IPS-18c (cell line): ENCODE results near the gene KRTAP12-3.
"Not testable (repeated sequence)": the region's sequence is repeated elsewhere in the genome, so short reads cannot be mapped to it uniquely, and the experiment has no call there.

ENCODE experiments used
- H3K4me3 ChIP-seq: 2 replicates; pipeline ENCODE4 v1.7.0; 2013; ENCODE audit warnings: low read depth, mild to moderate bottlenecking, low read length, moderate library complexity; ENCODE audit not compliant: insufficient read depth
- H3K9me3 ChIP-seq: one replicate; pipeline ENCODE4 v1.6.1; 2013; ENCODE audit warnings: mild to moderate bottlenecking, low read length, moderate library complexity; ENCODE audit not compliant: control insufficient read depth, insufficient read depth

The KRTAP12-3 gene

DNA sequence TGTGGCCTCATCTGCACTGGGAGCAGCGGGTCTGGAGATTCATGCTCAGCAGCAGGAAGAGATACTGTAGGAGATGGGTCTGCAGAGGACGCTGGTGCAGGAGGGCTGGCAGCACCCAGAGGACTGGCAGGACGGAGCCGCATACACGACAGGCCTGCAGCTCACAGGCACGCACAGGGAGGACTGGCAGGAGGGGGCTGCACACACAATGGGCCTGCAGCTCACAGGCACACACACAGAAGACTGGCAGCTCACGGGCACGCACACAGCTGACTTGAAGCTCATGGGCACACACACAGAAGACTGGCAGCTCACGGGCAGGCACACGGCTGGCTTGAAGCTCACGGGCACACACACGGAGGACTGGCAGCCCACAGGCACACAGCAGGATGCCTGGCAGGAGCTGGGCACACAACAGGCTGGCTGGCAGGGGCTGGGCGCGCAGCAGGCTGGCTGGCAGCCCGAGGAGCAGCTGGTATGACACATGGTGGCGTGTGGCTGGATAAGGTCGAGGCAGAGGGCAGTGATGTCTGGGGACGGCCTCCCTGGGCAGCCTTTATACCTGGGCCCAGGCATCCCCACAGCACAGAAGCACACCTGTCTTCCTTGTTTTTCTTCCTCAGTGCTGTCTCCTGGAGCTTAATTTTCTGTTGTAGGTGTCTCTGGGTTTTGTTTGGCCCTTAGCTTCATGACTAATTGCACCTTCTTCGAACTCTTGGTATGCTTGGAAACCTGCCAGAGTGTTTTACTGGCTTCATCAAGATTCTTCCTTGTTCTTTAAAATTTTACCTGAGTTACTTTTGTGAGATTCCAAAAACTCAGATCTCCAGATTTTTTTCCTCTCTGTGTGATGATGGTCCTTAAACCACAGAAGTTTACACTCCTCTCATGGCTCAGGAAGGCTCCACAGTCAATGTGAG is 8.9 kb downstream of the KRTAP12-3 start, which contains the start of gene KRTAP12-2:
Gene KRTAP12-2, minus strand, starts transcription at position 527 of the 920 bp plus-strand sequence. Its CDS starts 41 bp downstream, at position 486.
- peaks cover 11% of the 10 kb centered on the region for H3K9me3 ChIP-seq
- no peak within 1 kb of the TSS for H3K4me3 ChIP-seq

- no peak overlapping the region for H3K4me3 ChIP-seq
- peaks cover 11% of the 10 kb centered on the region for H3K9me3 ChIP-seq
Observed at GRCh38 chr21:44667612-44668011, 9.9 kb downstream of the KRTAP12-3 start.

DNA sequence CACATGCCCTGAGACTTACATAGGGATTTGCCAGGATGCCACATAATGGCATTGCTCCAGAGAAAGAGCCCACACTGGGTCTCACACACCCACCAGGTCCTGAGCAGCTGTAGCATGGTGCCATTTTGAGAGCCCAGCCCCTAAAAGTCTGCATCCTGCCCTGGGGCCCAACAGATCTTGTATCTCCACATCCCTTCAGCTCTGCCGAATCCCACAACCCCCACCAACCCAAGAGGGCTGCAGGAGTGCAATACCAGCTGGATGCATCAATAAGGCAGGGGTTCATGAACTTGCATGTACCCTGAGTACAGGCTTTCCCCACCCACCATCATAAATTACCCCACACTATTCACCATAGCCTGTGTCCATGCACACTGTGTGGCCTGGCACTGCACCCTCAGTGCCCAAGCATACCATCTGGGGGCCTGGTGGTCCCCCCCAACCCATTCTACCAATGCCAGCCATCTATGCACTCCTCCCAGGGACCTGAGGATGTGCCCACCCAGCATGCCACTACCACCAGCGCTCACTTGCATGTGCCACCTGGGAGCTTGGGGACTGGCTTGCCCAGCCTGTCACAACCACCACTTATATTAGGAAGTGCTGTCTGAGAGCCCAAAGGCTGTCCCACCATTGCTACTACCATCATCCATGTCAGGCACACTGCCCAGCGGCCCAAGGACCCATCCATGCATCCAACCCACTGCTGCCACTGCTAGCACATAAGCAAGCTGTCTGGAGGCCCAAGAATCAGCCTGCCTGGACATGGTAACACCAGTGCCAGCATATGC is 13.1 kb downstream of the KRTAP12-3 start:
- Histone ChIP-seq H3K9me3 (peaks cover 11% of the 10 kb centered on the region), H3K4me3 (peak overlapping the region; percentile 15; the same call in 1 of the 2 replicates)

- Histone ChIP-seq H3K4me3 (no peak overlapping the region), H3K9me3 (peaks cover 11% of the 10 kb centered on the region)
Observed at GRCh38 chr21:44671911-44672310, 14.2 kb downstream of the KRTAP12-3 start.

- no peaks in the 10 kb centered on the region for H3K9me3 ChIP-seq
- H3K4me3 ChIP-seq = no peak overlapping the region
Observed at GRCh38 chr21:44677881-44678280, 20.1 kb downstream of the KRTAP12-3 start.

DNA sequence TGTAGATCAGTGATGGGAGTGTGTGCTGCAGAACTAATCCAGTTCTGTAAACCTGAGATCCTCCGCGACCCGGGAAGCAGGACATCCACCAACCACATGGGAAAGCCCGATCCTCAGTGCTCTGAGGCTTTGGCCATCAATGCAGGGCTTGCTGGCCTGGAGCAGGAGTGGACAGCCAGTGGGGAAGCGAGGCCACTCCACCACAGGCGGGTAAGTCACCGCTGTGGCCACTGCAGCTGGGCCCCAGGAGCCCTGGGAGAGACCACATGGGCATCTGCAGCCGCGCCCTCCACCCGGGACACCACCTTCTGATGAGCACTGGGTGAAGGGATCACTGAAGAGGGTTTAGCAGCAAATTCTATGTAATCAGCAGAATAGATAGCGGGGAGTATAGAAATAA is 23.4 kb downstream of the KRTAP12-3 start:
- Histone ChIP-seq H3K9me3 (no peaks in the 10 kb centered on the region), H3K4me3 (no peak overlapping the region)

- no peak within 1 kb of the TSS for H3K4me3 ChIP-seq
- no peaks in the 10 kb centered on the region for H3K9me3 ChIP-seq
Observed at GRCh38 chr21:44681861-44682579, 24.3 kb downstream of the KRTAP12-3 start, which contains the start of gene KRTAP12-1. KRTAP12-1 (minus strand) TSS chr21:44682163; CDS start chr21:44682123, 40 bp downstream.

GRCh38 chr21:44682580-44683151 is 24.9 kb downstream of the KRTAP12-3 start:
- Histone ChIP-seq H3K9me3 (no peaks in the 10 kb centered on the region), H3K4me3 (no peak overlapping the region)

DNA sequence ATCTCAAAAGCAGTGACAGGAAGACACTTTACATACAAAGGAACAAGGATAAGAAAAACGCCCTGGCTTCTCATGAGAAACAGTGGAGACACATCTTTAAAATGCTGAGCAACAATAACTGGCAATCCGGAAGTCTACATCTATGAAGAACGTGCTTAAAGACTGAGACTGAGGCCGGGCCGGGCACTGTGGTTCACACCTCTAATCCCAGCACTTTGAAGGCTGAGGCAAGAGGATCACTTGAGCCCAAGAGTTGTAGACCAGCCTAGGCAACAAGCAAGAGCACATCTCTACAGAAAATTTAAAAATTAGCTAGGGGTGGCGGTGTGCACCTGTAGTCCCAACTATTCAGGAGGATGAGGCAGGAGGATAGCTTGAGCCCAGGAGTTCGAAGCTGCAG is 26.3 kb downstream of the KRTAP12-3 start:
- Histone ChIP-seq H3K4me3 (no peak overlapping the region), H3K9me3 (no peaks in the 10 kb centered on the region)

DNA sequence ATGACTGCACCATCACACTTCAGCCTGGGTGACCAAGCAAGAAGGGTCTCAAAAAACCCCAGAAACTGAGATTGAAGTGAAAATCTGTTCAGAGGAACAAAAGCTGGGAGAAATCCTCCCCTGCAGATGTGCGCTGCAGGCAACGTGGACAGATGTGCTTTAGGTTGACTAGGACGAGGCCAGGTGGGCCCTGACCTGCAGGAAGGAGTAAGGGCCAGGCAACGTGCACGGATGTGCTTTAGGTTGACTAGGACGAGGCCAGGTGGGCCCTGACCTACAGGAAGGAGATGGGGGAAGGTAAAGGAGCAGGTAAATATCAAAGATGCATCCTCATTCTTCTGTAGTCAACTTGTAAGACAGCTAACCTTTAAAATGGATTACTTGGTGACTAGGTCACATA is 26.8 kb downstream of the KRTAP12-3 start:
- Histone ChIP-seq H3K4me3 (no peak overlapping the region), H3K9me3 (no peaks in the 10 kb centered on the region)

DNA sequence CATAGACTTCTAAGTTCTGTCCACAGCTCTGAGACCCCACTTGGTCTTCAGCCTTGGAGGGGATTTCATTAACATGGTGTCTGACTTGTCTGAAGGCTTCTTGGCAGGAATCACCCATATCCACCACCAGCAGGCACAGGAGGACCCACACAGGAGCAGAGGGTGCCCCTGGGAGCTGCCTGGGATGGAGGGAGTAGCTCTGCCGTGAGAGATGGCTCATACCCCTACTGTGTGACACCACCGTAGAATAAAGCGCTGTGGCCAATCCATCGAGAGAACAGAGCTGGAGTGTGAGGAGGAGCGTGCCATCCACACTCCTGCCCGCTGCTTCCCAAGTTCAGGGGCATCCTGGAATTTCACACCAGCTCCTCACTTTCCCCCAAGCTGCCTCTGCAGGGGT is 27.3 kb downstream of the KRTAP12-3 start:
- not testable (repeated sequence) for H3K9me3 ChIP-seq, H3K4me3 ChIP-seq

GRCh38 chr21:44686000-44686781 is 28.5 kb downstream of the KRTAP12-3 start:
- H3K4me3 ChIP-seq = no peak overlapping the region
- H3K9me3 ChIP-seq = no peaks in the 10 kb centered on the region

GRCh38 chr21:44686843-44687561 is 29.3 kb downstream of the KRTAP12-3 start:
- Histone ChIP-seq H3K4me3 (no peak overlapping the region), H3K9me3 (no peaks in the 10 kb centered on the region)

GRCh38 chr21:44687671-44688070 is 29.9 kb downstream of the KRTAP12-3 start:
- H3K9me3 ChIP-seq = no peaks in the 10 kb centered on the region
- H3K4me3 ChIP-seq = no peak overlapping the region

DNA sequence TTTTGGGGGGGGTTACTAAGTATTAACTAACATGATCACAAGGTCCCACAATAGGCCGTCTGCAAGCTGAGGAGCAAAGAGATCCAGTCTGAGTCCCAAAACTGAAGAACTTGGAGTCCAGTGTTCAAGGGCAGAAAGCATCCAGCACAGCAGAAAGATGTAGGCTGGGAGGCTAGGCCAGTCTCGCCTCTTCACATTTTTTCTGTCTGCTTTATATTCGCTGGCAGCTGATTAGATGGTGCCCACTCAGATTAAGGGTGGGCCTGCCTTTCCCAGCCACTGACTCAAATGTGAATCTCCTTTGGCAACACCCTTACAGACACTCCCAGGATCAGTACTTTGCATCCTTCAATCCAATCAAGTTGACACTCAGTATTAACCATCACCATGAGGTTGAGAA is 32.0 kb downstream of the KRTAP12-3 start:
- not testable (repeated sequence) for H3K9me3 ChIP-seq, H3K4me3 ChIP-seq

DNA sequence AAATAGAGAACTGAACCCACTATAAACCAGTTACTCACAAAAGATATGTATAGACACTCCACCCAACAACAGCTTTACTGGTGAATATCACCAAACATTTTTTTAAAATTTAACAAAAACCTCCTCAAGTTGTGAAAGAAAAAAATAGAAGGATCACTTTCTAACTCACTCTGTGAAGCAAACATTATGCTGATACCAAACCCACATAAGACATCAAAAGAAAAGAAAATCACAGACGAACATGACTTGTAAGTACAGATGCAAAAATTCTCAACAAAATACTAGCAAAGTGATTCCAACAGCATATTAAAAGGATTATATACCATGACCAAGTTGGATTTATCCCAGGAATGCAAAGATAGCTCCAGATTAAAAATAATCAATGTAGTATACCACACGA is 34.0 kb downstream of the KRTAP12-3 start:
- H3K9me3 ChIP-seq = no peaks in the 10 kb centered on the region
- H3K4me3 ChIP-seq = no peak overlapping the region
